ENCODE results near the gene MAGEB4.

The MAGEB4 gene

GRCh38 chrX:30283456-30284200, 41.8 kb downstream of the MAGEB4 start:
- peak; percentile 86 for DNase-seq
